Inferior parietal cortex (tissue), 1 donor: ENCODE data around the gene CDKAL1.
"Not testable (repeated sequence)": the region's sequence is repeated elsewhere in the genome, so short reads cannot be mapped to it uniquely, and the experiment has no call there.

Experiments used
- DNase-seq: peaks from one replicate; pipeline ENCODE4 v3.0.0-alpha.2; 2016; ENCODE audit errors: extremely low spot score

The CDKAL1 gene

GRCh38 chr6:20708367-20709124 is 174.3 kb downstream of the CDKAL1 start:
- no peak for DNase-seq

- no peak for DNase-seq
These were observed 175.2 kb downstream of the CDKAL1 start for GRCh38 chr6:20709451-20709850.

DNA sequence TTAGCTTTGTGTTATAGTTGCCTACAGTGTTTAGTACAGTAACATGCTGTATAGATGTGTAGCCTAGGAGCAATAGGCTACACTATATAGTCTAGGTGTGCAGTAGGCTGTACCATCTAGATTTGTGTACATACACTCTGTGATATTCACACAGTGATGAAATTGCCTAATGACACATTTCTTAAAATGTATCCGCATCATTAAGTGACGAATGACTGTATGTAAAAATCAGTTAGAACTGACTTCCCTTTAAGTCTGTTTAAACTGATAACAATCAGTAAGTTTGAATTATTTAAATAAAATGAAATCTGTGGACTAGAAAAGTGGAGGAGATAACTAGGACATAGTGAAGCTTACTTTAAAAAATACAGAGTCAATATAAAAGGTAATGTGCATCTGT is 176.1 kb downstream of the CDKAL1 start:
- no peak for DNase-seq

DNA sequence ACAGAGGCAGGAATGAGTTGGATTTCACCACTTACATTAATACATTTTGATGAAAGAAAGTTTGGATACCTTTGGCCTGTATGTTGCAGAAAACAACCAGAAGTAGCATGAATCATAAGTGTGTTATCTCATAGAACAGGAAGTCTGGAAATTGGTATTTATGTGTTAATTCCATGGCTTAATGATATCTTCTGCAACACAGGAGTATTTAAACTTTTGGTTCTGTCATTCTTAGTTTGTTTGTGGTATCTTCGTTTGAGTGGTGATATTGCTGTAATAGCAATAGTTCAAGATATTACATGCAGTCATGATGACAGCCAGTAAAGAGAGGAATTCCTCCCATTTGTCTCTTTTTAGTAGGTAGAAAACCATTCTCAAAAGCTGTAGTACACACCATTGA is 177.3 kb downstream of the CDKAL1 start:
- DNase-seq, result no peak

- no peak for DNase-seq
These were observed 177.8 kb downstream of the CDKAL1 start for GRCh38 chr6:20712011-20712410.

DNA sequence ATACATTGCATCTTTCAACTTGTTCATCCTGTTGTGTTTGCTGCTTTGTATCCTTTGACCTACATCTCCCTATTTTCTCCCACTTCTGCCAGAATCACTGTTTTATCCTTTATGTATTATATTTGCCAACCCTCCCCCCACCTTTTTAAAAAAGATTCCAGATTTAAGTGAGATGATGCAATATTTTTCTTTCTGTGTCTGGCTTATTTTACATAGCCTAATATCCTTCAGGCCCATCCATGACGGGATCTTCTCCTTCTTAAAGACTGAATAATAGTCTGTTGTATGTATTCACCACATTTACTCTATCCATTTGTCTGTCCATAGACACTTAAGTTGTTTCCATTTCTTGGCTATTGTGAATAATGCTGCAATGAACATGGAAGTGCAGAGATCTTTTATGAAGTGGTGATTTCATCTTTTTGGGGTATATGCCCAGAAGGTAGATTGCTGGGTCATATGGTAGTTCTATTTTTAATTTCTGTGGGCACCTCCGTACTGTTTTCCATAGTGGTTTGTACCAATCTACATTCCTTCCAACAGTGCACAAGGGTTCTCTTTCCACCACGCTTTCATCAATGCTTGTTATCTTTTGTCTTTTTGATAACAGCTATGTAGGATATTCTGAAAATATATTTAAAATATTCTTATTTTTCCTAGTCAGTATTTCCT is 181.0 kb downstream of the CDKAL1 start:
- DNase-seq, result no peak

DNA sequence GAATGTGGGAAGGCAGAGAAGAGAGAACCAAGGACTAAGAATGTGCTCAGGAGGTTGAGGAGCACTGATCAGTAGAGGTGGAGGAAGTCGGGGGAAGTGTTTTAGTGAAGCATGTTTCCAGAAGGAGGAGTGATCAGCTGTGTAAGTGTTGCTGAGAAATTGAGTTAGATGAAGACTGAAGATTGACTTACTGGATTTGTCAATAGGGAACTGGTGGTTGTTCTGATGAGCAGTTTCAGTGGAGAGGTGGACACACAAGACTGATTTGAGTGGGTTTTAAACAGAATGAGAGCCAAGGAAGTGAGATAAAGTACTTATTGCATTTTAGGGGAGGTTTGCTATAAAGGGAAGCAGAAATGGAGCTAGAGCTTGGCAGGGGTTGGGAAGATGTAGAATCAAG is 182.6 kb downstream of the CDKAL1 start:
- no peak for DNase-seq

- no peak for DNase-seq
These were observed 183.5 kb downstream of the CDKAL1 start for GRCh38 chr6:20717743-20718142.

DNA sequence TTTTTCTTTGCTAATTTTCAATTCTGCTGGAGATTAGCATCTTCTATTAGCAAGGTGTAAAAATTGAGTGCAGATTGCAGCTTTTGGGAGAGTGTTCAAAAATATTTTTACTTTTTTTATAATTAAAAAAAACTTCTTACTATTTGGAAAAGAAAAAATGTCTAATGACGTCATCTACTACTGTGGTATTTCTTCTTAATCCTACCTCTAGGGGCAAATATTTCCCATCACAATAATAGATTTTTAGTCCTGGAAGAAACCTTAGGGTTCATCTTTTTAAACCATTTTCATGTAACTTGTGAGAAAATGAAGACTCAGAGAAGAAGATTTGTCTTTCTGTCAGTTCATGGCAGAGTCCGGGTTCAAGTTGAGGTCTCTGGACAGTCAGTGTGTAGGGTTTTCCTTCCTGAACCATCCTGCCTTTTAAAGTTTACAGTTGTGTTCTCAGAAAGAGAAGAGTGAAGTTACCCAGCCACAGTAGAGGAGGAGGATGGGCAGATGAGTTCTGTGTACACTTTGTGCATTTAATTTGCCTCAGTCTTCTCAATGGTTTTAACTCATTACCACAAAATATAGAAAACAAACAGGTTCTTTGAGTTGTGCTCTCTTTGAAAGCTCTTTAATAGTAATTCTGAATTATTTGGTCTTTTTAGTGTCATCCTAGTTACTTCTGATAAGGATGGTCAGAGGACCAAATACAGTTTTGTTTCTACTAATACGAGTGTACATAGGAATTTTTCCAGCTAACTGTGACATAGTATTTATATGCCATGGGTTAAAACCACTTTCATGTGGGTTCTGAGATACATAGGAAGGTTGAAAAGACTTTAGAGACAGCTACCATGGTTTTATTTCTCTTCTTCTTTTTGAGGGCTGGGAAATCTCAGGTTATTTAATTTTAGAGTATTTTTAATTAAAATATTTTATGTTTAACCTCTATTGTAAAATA is 184.7 kb downstream of the CDKAL1 start:
- DNase-seq, result no peak

DNA sequence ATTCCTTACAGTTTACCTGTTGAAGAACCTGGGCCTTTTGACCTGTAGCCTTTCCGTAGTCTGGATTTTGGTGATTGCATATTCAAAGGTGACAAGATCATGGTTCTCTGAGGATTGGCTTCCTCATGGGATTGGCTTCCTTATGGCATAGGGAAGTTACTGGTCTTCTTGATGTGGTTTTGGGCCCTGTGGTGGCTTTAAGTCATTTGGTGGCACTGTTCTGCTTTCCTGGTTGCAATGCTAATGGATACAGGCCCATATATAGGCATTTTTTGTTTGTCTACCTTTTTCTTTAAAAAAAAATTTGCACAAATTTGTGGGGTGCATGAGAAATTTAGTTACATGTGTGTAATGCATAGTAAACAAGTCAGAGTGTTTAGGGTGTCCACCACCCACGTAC is 185.7 kb downstream of the CDKAL1 start:
- DNase-seq, result no peak

DNA sequence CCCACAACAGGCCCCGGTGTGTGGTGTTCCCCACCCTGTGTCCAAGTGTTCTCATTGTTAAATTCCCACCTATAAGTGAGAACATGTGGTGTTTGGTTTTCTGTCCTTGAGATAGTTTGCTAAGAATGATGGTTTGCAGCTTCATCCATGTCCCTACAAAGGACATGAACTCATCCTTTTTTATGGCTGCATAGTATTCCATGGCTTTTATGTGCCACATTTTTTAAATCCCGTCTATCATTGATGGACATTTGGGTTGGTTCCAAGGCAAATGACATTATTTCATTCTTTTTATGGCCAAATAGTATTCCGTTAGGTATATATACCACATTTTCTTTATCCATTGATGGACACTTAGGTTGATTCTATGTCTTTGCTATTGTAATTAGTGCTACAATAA is 186.9 kb downstream of the CDKAL1 start:
- DNase-seq, result not testable (repeated sequence)

GRCh38 chr6:20722455-20722854 is 188.2 kb downstream of the CDKAL1 start:
- no peak for DNase-seq

GRCh38 chr6:20723236-20723635 is 189.0 kb downstream of the CDKAL1 start:
- no peak for DNase-seq

DNA sequence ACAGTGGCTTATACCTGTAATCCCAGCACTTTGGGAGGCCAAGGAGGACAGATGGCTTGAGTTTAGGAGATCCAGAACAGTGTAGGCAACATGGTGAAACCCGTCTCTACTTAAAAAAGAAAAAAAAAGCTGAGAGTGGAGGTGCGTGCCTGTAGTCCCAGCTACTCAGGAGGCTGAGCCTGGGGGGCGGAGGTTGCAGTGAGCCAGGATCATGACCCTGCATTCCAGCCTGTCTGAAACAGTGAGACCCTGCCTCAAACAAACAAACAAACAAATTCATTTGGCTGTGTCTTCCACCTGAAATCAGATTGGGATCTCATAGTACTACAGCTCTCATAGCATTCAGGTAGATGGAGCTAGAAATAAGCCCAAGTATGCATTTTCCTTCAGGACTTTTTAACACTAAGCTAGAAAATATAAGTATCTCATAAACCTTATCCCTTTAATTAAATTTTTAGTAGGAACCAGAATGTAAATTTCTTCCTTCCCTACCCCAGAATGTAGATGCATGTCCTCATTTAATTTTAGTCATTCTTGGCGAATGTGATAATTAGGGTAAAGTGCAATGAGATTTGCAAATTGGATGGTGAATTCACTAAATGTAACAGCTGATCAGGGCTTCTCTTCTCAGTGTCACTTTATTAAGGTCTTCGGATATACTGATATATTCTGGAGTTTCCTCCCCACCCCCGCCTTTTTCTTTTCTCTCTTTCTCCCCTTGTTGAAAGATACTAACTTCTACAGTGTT is 190.4 kb downstream of the CDKAL1 start:
- no peak for DNase-seq

DNA sequence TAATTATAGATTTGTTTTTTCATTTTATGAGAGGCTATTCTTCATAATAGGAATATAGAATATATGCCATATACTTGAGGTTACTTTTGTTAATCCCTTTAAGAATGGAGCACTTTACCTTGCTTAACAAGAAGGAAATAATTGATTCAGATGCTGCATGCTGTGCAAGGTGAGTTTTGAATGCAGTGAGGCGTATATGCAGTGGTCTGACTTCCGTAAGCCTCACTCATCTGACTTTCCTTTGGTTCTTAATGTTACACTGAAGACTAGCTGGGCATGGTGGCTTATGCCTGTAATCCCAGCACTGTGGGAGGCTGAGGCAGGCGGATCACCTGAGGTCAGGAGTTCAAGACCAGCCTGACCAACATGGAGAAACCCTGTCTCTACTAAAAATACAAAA is 191.0 kb downstream of the CDKAL1 start:
- not testable (repeated sequence) for DNase-seq

DNA sequence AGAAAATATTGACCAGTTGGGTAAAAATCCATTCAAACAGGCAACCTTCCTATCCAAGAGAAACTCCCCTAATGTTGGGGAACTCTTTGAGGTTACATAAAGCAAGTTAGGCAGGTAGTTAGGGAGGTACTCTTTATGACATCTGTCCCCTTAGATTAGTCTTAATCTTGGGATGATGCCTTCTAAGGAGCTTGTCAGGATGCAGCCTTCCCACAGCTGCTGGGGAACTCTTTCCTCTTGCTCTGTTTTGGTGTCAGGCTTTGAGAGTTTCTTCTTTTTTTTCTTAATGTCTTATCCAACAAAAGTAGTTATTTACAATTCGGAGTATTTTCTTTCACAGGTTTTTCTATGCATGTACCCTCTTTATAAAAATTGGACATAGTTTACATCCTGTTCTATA is 194.8 kb downstream of the CDKAL1 start:
- no peak for DNase-seq

- not testable (repeated sequence) for DNase-seq
These were observed 198.1 kb downstream of the CDKAL1 start for GRCh38 chr6:20732362-20732761.

GRCh38 chr6:20732896-20733295 is 198.6 kb downstream of the CDKAL1 start:
- DNase-seq, result no peak

DNA sequence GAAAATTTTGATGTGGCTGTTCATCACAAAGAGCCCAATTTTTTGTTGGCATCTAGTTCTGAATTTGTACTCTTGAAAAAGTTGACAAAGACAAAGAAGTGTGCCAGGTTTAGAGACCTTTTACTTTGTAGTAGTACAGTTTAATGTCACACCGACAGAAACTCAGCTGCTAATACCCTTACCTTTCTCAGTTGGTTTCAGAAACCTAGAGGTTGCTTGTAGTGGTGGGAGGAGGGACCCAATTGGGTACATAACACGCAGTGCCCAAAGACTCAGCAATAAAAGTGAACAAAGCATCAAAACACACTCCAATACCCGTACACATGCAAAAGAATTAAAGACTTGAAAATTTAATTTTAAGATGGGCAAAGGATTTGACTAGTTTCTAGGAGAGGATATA is 203.7 kb downstream of the CDKAL1 start:
- DNase-seq, result no peak

DNA sequence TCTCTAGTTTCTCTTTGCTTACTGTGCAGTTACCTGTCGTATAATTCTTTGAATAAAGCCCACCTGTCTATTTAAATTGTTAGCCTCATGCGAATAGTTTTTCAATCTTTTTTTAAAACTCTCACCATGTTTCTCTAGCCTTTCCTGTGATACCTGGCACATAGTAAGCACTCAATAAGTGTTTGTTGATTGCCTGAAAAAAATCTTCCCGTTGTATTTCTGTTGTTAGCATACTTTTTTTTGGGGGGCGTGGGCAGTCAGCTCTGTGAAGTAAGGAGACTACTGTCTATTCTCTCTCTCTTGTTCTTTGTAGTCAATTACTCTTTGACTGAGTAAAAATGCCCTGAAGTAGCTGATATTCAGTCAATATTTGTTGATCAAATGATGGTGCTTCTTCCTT is 205.8 kb downstream of the CDKAL1 start:
- DNase-seq, result no peak

GRCh38 chr6:20740727-20741126 is 206.5 kb downstream of the CDKAL1 start:
- DNase-seq, result no peak

DNA sequence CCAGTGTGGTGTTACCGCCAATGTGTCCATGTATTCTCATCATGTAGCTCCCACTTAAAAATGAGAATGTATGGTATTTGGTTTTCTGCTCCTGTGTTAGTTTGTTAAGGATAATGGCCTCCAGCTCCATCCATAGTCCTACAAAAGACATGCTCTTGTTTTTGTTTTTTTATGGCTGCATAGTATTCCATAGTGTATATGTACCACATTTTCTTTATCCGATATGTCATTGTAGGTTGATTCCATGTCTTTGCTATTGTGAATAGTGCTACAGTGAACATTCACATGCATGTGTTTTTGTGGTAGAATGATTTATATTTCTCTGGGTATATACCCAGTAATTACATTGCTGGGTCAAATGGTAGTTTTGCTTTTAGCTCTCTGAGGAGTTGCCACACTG is 207.2 kb downstream of the CDKAL1 start:
- DNase-seq, result no peak
